Stimulated activated CD8-positive, alpha-beta memory T cell treated with anti-CD3 and anti-CD28 coated beads, Interleukin-4, amount 100 ng/mL, for 48 hours (primary cell): ENCODE data around the gene SOCS7.

ENCODE experiments used
- DNase-seq: peaks from one replicate; pipeline ENCODE4 v3.0.0-alpha.2; 2020

The SOCS7 gene

GRCh38 chr17:38338053-38338452 lies 13.6 kb upstream of the SOCS7 start:
- DNase-seq = no peak

GRCh38 chr17:38338535-38338934 lies 13.1 kb upstream of the SOCS7 start:
- DNase-seq = no peak

- DNase-seq = no peak
These were observed 11.8 kb upstream of the SOCS7 start for GRCh38 chr17:38339891-38340290.

DNA sequence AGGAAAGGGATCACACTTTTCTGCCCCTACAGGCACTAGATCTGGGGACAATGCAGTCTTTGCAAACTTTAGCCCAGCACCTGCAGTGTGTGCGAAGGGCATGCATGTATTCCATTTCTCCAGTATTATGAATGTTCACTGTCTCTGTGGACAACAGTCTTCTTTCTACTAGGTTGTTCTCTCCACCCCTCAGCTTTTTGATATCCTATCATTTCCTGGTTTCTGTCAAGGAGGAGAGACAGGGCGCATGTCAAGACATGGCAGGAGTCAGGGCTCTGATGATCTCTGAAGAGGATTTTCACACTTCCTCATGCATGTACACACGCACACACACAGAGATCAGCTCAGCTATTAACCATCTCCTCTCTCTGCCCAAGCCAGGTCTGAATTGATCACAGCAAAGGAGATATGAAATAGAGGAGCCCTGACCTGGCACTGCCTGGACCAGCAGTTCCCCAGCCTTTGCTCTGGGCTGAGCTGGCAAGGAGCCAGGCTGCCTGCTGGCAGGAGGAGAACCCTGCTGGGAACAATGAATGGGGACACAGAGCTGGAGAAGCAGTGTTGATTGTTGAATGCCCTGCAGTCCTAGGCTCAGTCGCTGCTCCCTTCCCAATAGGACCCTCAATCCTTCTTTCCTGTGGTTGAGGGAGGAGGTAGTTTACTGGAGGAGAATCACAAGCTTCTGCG lies 10.5 kb upstream of the SOCS7 start:
- no peak for DNase-seq

- DNase-seq = no peak
These were observed 8.6 kb upstream of the SOCS7 start for GRCh38 chr17:38342886-38343607.

GRCh38 chr17:38343608-38344419 lies 7.8 kb upstream of the SOCS7 start, which contains the start of gene GPR179:
TSS of gene GPR179 (minus strand) at chr17:38343956. CDS start at chr17:38343789, 167 bp downstream.
- DNase-seq = no peak

DNA sequence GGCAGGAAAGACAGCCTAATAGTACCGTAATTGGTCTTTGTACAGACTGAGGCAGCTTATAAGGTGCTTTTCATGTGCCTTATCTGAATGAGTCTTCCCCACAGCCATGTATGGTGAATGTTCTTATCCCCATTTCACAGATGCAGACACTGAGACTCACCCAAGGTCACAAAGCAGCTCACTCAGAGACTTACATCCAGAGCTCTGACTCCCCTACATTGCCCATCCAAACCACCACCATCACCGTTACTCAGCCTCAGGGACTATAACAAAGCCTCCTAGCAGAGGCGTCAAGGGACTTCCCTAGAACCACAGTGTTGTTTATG lies 7.3 kb upstream of the SOCS7 start:
- DNase-seq = no peak

GRCh38 chr17:38345743-38346142 lies 5.9 kb upstream of the SOCS7 start:
- DNase-seq = no peak

GRCh38 chr17:38349097-38349730 lies 2.4 kb upstream of the SOCS7 start:
- DNase-seq = peak; percentile 91

- DNase-seq = no peak
These were observed 1.6 kb upstream of the SOCS7 start for GRCh38 chr17:38350035-38350434.

- DNase-seq = peak; percentile 42
These were observed 821 bp downstream of the SOCS7 start for GRCh38 chr17:38352245-38353085.

- DNase-seq = no peak
These were observed 1.5 kb downstream of the SOCS7 start for GRCh38 chr17:38353086-38353604.

- DNase-seq = no peak
These were observed 2.0 kb downstream of the SOCS7 start for GRCh38 chr17:38353668-38354067.

DNA sequence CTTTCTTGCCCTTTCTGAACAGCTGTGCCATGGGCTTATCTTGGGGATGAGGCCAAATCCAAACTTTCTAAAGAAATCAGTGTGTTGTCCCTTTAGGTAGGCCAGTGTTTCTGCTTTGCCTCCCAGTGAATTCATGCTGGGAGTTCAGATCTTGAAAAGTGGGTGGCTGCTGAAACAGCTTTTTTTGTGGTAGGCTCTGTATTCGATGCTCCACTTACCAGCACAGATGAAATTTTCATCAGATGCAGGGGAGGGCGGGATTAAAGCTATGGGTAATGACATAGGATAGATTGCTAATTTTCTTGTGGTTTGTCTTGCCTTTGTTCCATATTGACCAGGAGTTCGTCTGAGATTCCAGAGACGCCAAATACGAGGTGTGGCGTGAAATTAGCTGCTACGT lies 2.8 kb downstream of the SOCS7 start:
- DNase-seq = no peak

DNA sequence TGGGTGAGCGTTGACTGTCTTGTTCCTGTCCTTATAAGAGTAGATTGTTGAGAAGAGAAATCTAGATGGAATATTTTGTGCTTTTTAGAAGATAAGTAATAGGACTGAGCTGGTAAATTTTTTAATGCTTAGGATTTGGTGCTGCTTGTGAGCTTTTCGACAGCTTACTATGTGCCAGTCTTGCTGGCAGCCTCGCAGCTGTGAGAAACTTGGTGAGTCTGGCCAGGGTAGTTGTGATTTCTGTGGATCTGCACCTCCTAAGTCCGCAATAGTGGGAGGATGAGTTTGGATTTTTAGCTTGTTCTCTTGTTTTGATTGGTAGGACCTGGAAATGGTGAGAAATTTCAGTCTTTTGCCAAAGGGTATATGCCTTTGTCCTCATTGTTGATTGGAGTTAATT lies 3.6 kb downstream of the SOCS7 start:
- no peak for DNase-seq

GRCh38 chr17:38357486-38358123 lies 6.0 kb downstream of the SOCS7 start:
- DNase-seq = no peak

GRCh38 chr17:38358586-38359513 lies 7.2 kb downstream of the SOCS7 start:
- DNase-seq = no peak

DNA sequence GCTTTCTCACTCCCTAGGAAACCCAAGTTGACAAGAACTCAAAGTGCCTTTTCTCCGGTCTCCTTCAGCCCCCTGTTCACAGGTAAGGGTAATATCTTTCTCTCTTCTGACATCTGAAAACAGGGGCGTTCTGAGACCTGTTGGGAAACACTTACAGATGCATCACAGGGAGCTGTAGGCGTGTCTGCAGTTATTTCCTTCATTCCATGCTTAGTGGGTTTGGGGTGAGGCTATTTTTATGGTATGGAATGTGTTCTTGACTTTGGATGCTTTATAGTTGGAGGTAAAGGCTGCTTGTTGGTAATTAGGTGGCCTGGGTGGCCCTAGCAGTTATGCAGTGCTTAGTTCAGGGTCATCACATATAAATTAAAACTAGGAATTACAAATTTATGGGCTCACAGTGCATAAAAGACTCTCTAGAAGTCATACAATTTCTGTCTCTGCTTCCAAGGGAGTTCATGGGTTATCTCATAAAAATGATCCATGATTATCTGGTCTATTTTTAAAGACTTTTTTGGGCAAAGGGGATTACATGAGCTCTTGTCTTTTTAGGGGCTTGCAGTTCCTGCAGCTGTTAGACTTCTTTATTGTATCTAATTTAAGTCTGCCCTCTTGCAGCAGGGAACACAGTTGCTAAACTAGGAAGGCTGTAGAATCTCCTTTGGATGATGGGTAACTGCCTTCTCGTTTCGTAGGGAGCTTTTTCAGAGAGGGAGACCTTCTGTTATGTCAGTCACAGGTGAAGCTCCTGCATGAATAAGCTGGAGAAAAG lies 10.2 kb downstream of the SOCS7 start:
- DNase-seq = no peak

DNA sequence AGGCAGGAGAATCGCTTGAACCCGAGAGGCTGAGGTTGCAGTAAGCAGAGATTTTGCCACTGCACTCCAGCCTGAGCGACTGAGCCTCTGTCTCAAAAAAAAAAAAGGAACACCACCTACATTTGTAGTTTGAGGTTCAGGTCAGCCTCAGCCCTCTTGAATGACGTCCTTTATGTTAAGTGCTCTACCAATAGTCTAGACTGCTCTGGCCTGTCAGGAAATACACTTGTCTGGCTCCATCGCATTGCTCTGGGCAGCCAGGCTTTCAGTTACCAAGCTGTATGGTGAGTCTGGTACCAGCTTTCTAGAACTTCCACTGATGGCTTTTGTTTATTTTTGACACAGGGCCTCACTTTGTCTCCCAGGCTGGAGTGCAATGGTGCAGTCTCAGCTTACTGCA lies 11.4 kb downstream of the SOCS7 start:
- DNase-seq = no peak

DNA sequence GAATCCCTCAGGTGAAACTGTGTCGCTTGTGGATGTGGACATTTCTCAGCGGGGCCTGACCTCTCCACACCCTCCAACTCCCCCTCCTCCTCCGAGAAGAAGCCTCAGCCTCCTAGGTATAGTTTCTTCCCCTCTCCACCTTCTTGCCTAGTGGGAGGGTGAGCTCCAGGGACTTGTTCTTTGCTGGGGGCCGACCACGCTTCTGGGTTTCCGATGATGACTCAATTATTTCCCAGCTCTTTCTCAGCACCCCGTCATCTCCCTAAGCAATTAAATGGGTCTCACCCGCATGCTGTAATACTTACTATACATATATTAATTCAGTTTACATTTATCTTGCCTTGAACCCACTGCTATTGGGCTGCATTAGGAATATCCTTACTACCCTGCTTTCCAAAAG lies 13.1 kb downstream of the SOCS7 start:
- DNase-seq = no peak
